GM19240 (cell line): ENCODE measurements around the gene SMCO3.
A peak's percentile ranks its signal among the peaks of the same experiment; 100 is the strongest.
"Not testable (repeated sequence)": the region's sequence is repeated elsewhere in the genome, so short reads cannot be mapped to it uniquely, and the experiment has no call there.

Source experiments
- DNase-seq: peaks from one replicate; pipeline ENCODE4 v3.0.0; 2011; ENCODE audit warnings: low spot score; ENCODE audit not compliant: insufficient read length

The SMCO3 gene

GRCh38 chr12:14774906-14775635 is 38.9 kb downstream of the SMCO3 start:
- no peak for DNase-seq

GRCh38 chr12:14774074-14774905 is 39.7 kb downstream of the SMCO3 start:
- peak; percentile 33 for DNase-seq

GRCh38 chr12:14773685-14774073 is 40.3 kb downstream of the SMCO3 start:
- no peak for DNase-seq

- DNase-seq = no peak
Observed at GRCh38 chr12:14772946-14773345, 41.0 kb downstream of the SMCO3 start.

- DNase-seq = no peak
Observed at GRCh38 chr12:14771651-14772137, 42.3 kb downstream of the SMCO3 start.

GRCh38 chr12:14770496-14771461 is 43.2 kb downstream of the SMCO3 start:
- no peak for DNase-seq

- no peak for DNase-seq
Observed at GRCh38 chr12:14769969-14770495, 44.0 kb downstream of the SMCO3 start.

GRCh38 chr12:14769466-14769968 is 44.5 kb downstream of the SMCO3 start:
- no peak for DNase-seq

GRCh38 chr12:14768823-14769405 is 45.1 kb downstream of the SMCO3 start:
- DNase-seq = no peak

GRCh38 chr12:14767617-14768016 is 46.4 kb downstream of the SMCO3 start:
- no peak for DNase-seq

- no peak for DNase-seq
Observed at GRCh38 chr12:14766649-14767215, 47.2 kb downstream of the SMCO3 start.

- DNase-seq = not testable (repeated sequence)
Observed at GRCh38 chr12:14766020-14766419, 48.0 kb downstream of the SMCO3 start.

GRCh38 chr12:14765398-14765797 is 48.6 kb downstream of the SMCO3 start:
- no peak for DNase-seq

- DNase-seq = not testable (repeated sequence)
Observed at GRCh38 chr12:14759711-14760280, 54.2 kb downstream of the SMCO3 start.

GRCh38 chr12:14756334-14757143 is 57.4 kb downstream of the SMCO3 start:
- no peak for DNase-seq
